Measurements from ENCODE around the gene RAB11A.

- TF ChIP-seq CTCF (IDR thresholded peaks at IDR 0.05; ENCODE audit: low read depth, low read length, poor library complexity, severe bottlenecking): no peak
- TF ChIP-seq EZH2phosphoT487 (IDR thresholded peaks at IDR 0.05; ENCODE audit: borderline replicate concordance, low read length): no peak
Measured at GRCh38 chr15:65918945-65919344, 49.7 kb downstream of the RAB11A start.

Data from DOHH2 (cell line).